Transverse colon (tissue), 4 donors: ENCODE data around the gene C12orf50. TPM values are rescaled to one million over a fixed set of nuclear protein-coding genes. Genes with fewer than 3 reads are reported as not detected.
A peak's percentile ranks its signal among the peaks of the same experiment; 100 is the strongest.
"Not testable (repeated sequence)": the region's sequence is repeated elsewhere in the genome, so short reads cannot be mapped to it uniquely, and the experiment has no call there.

Experiments
- DNase-seq: peaks from one replicate; pipeline ENCODE4 v3.0.0-alpha.2; 2019
- H3K27ac ChIP-seq, 4 donors: fragments of 200-600 bp; sonication (generic); 2 replicates each; pipeline ENCODE4 v1.5.1; 2016 to 2018; ENCODE audit warnings: inconsistent platforms in 4 of 4
- H3K27me3 ChIP-seq: fragments of 200-600 bp; sonication (generic); 2 replicates; pipeline ENCODE4 v1.5.1; 2017; ENCODE audit warnings: inconsistent platforms
- H3K36me3 ChIP-seq, 4 donors: fragments of 200-600 bp; sonication (generic); 2 replicates each; pipeline ENCODE4 v1.5.1; 2017 to 2019; ENCODE audit warnings: inconsistent platforms in 4 of 4
- H3K4me1 ChIP-seq, 4 donors: fragments of 200-600 bp; sonication (generic); 2 replicates each; pipeline ENCODE4 v1.5.1; 2017 to 2020; ENCODE audit warnings: inconsistent platforms in 4 of 4
- H3K4me3 ChIP-seq, 4 donors: fragments of 200-600 bp; sonication (generic); 1 replicate in 1 of 4; 2 replicates in 3 of 4; pipeline versions ENCODE4 v1.5.1 to v1.6.1; 2017 to 2019; ENCODE audit warnings: inconsistent platforms in 4 of 4
- H3K9me3 ChIP-seq, 2 donors: fragments of 200-600 bp; sonication (generic); 2 replicates each; pipeline ENCODE4 v1.5.1; 2017 to 2019; ENCODE audit warnings: inconsistent platforms in 2 of 2
- EP300 ChIP-seq: sonication (generic); formaldehyde crosslinking; IDR thresholded peaks from one replicate; pipeline ENCODE4 v1.6.1; 2017; ENCODE audit warnings: antibody characterized with exemption, low read depth
- POLR2A ChIP-seq: fragments of 450-650 bp; IDR thresholded peaks from one replicate; pipeline ENCODE4 v1.6.1; 2016; ENCODE audit warnings: antibody characterized with exemption, mild to moderate bottlenecking, moderate library complexity
- POLR2AphosphoS5 ChIP-seq, 3 donors: sonication (generic); formaldehyde crosslinking; IDR thresholded peaks; one replicate each; pipeline ENCODE4 v1.6.1; 2016; ENCODE audit warnings: antibody characterized with exemption in 3 of 3
- WGBS, 2 donors: methylation state at CpG; one replicate each; pipeline ENCODE4 v1.1.5; 2018; ENCODE audit warnings: low coverage in 1 of 2; 5-methylcytosine and 5-hydroxymethylcytosine counted together
- in situ Hi-C, 4 donors: fragments of 200-750 bp; cut with MboI; loops; one replicate each; pipeline versions ENCODE4 v1.15.0 to v1.15.1; 2017; ENCODE audit warnings: low sequenced_read_pairs in 3 of 4, low pct_ligation_motif_present in 1 of 4, low pct_unique_long_range_greater_than_20kb in 1 of 4
- intact Hi-C: fragments of 100-400 bp; cut with DNase I; formaldehyde crosslinking; loops from one replicate; pipeline ENCODE4 v1.15.1; 2023; ENCODE audit warnings: low total_unique reads
- total RNA-seq, 4 donors: library from RNA; depleted of rRNA; stranded (reverse); fragments of >200 nt; gene quantifications; one replicate each; pipeline ENCODE4 v1.1.0, GENCODE V29; 2016
- TF ChIP-seq, protein P1 (sequence below), 5 experiments: fragments of 200-600 bp in 3 of 5; fragments of 450-650 bp in 2 of 5; sonication (generic) in 3 of 5; IDR thresholded peaks; 1 replicate in 2 of 5; 2 replicates in 3 of 5; pipeline ENCODE4 v1.5.1; 2016 to 2017; ENCODE audit warnings: antibody characterized with exemption in 5 of 5, inconsistent platforms in 3 of 5, mild to moderate bottlenecking in 2 of 5, moderate library complexity in 1 of 5

Gene C12orf50
- total RNA-seq, 4 donors from 2014 or later = not detected

DNA sequence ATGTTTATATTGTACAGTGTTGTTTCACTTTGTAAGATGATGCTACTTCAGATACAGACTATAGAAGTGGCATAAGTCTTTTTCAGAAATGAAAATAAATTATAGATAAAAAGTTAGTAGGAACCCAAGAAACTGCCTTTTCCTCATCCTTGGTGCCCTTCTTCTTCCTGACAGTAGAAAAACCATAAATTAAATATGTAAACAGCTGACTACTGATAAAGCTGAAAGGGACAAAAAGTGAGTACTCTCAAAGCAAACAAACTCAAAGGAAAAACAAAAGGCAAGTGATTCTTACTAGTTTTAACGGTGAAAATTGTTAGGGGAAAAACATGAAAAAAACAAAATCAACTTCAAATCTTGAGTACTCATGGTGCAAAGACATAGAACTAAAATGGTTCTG lies 8.6 kb upstream of the C12orf50 start:
- intact Hi-C loops = no loop called here

DNA sequence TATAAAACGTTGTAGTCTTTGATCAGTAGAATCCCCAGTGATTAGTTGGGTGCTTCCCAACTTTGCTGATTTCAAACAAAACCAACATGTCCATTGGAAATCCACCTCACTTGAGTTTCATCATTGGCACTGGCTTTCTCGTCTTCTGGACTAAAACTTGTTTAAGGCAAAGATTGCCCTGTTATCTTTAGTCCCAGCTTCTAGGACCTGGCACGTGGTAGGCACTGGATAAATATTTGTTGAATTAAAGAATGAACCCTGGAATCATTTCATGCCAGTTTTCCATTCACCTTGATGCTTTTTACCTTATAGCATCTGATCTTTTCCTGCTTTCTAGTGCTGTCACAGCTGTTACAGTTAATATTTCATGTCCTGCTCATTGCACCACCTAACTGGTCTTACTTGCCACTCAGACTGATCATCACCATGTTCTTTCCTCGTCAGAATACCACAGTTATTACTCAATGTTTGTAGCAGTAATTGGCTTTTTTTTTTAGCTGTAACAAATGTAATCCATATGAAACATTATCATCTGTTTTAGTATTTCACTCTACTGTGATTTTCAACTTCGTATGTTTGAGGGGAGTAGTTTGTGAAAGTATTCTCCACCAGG lies 7.3 kb upstream of the C12orf50 start:
- Histone ChIP-seq H3K4me3 (peak overlapping the region; percentile 71 to 77 (median 74)), H3K9me3 (no peaks in the 10 kb centered on the region), H3K36me3 (no peaks in the 10 kb centered on the region), H3K27me3 (no peaks in the 10 kb centered on the region), H3K27ac (peak overlapping the region in 3 of 4 donors; percentile 84 to 86 (median 85)), H3K4me1 (peaks cover 11 to 25% (median 17%) of the 10 kb centered on the region in 4 donors)
- 17 to 22% methylated on average over 5 of the region's 5 CpGs for WGBS, 2 donors
- in situ Hi-C loops = no loop called here
- no peak for DNase-seq
- TF ChIP-seq, protein P1, sequence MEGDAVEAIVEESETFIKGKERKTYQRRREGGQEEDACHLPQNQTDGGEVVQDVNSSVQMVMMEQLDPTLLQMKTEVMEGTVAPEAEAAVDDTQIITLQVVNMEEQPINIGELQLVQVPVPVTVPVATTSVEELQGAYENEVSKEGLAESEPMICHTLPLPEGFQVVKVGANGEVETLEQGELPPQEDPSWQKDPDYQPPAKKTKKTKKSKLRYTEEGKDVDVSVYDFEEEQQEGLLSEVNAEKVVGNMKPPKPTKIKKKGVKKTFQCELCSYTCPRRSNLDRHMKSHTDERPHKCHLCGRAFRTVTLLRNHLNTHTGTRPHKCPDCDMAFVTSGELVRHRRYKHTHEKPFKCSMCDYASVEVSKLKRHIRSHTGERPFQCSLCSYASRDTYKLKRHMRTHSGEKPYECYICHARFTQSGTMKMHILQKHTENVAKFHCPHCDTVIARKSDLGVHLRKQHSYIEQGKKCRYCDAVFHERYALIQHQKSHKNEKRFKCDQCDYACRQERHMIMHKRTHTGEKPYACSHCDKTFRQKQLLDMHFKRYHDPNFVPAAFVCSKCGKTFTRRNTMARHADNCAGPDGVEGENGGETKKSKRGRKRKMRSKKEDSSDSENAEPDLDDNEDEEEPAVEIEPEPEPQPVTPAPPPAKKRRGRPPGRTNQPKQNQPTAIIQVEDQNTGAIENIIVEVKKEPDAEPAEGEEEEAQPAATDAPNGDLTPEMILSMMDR (IDR thresholded peaks at IDR 0.05) = no peak
- TF ChIP-seq POLR2A (no peak), POLR2AphosphoS5 (IDR thresholded peaks at IDR 0.05) (no peak), EP300 (no peak)
- intact Hi-C loops = no loop called here

More for the DNA sequence above, 8.6 kb upstream of the C12orf50 start:
- H3K4me3 ChIP-seq = no peak overlapping the region
- DNase-seq = no peak
- 87 to 91% methylated on average over 1 of the region's 1 CpG for WGBS, 2 donors
- peaks cover 11 to 25% (median 17%) of the 10 kb centered on the region in 4 donors for H3K4me1 ChIP-seq
- no peaks in the 10 kb centered on the region for H3K36me3 ChIP-seq
- in situ Hi-C loops = no loop called here
- H3K27ac ChIP-seq = no peak overlapping the region
- TF ChIP-seq POLR2AphosphoS5 (IDR thresholded peaks at IDR 0.05) (no peak), POLR2A (no peak), EP300 (no peak)
- TF ChIP-seq, protein P1 (IDR thresholded peaks at IDR 0.05) = no peak
- H3K9me3 ChIP-seq = no peaks in the 10 kb centered on the region
- no peaks in the 10 kb centered on the region for H3K27me3 ChIP-seq

GRCh38 chr12:88035907-88036289 lies 6.7 kb upstream of the C12orf50 start:
- Histone ChIP-seq H3K4me1 (peaks cover 11 to 25% (median 17%) of the 10 kb centered on the region in 4 donors), H3K4me3 (peak overlapping the region; percentile 71 to 77 (median 74)), H3K9me3 (no peaks in the 10 kb centered on the region), H3K27ac (peak overlapping the region; percentile 84 to 90 (median 86)), H3K27me3 (no peaks in the 10 kb centered on the region), H3K36me3 (no peaks in the 10 kb centered on the region)
- peak; percentile 9 for DNase-seq
- in situ Hi-C loops = no loop called here
- 0 to 1% methylated on average over 4 to 5 of the region's 5 CpGs for WGBS, 2 donors
- TF ChIP-seq POLR2A (no peak), EP300 (no peak), POLR2AphosphoS5 (IDR thresholded peaks at IDR 0.05) (no peak)
- TF ChIP-seq, protein P1 (IDR thresholded peaks at IDR 0.05) = no peak
- intact Hi-C loops = no loop called here

DNA sequence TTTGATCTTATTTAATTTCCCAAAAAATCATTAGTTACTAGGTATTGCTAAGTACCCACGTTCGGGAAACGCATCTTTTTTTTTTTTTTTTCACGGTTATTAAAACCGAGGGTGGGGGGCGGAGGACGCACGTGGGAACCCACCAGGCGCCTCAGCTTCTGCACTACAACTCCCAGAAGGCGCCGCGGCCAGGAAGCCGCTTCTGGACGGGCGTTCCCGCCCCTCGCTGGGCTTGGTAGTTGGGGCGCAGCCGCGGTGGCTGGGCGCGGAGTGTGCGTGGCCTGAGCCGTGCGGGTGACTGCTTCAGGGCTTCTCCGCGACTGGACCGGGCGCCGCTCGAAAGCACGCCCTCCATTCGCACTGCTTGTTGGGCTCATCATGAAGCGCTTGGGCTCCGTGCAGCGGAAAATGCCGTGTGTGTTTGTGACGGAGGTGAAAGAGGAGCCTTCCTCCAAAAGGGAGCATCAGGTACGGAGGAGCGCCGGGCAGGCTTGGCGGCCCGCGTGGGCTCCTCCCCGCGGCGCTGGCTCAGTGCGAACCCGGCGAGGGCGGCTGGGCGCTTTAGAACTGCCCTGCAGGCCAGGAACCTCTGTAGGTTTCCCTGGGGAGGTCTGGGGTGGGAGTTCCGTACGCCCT lies 6.2 kb upstream of the C12orf50 start:
- no peaks in the 10 kb centered on the region for H3K27me3 ChIP-seq
- H3K4me3 ChIP-seq = peak overlapping the region; percentile 71 to 77 (median 74)
- H3K4me1 ChIP-seq = peaks cover 11 to 25% (median 17%) of the 10 kb centered on the region in 4 donors
- 1% methylated on average over 15 to 54 of the region's 54 CpGs for WGBS, 2 donors
- H3K9me3 ChIP-seq = no peaks in the 10 kb centered on the region
- H3K36me3 ChIP-seq = no peaks in the 10 kb centered on the region
- intact Hi-C loops (no loop called here), in situ Hi-C loops (no loop called here)
- peak; percentile 91 for DNase-seq
- TF ChIP-seq POLR2AphosphoS5 (IDR thresholded peaks at IDR 0.05) = peak; percentile 91 to 96 (median 94)
- peak; percentile 82 for TF ChIP-seq POLR2A
- TF ChIP-seq, protein P1 (IDR thresholded peaks at IDR 0.05) = no peak
- peak overlapping the region; percentile 84 to 90 (median 86) for H3K27ac ChIP-seq

- H3K36me3 ChIP-seq, H3K9me3 ChIP-seq, intact Hi-C loops, H3K4me3 ChIP-seq, H3K27me3 ChIP-seq, in situ Hi-C loops, H3K4me1 ChIP-seq, DNase-seq, H3K27ac ChIP-seq: not testable (repeated sequence)
- WGBS, 2 donors = 90% methylated on average over 3 of the region's 3 CpGs; no CpG with 5 or more reads in 1 of the 2 donors
Measured at GRCh38 chr12:88031161-88031560, 2.0 kb upstream of the C12orf50 start.
